ENCODE data around the gene SLC6A11.

SLC6A11 gene

GRCh38 chr3:10790713-10791112 is 25.3 kb upstream of the SLC6A11 start:
- no peak for DNase-seq (ENCODE audit: low read depth)

DNA sequence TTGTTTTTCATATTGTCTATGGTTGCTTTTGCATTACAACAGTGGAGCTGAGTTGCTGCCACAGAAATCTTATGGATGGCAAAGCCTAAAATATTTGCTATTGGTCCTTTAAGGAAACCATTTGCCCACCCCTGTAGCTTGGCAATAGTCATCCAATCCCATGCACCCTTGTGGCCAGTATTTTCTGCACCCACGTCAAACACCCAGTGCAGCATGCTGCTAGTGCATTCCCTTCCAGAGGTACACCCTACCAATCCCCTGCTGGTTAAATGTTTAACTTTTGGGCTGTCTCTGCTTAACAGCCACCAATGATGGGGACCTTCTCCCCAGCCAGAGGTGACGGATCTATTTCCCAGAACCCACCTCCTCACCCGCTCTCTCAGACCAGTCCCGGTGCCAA is 23.8 kb upstream of the SLC6A11 start:
- no peak for DNase-seq (ENCODE audit: low read depth)

DNA sequence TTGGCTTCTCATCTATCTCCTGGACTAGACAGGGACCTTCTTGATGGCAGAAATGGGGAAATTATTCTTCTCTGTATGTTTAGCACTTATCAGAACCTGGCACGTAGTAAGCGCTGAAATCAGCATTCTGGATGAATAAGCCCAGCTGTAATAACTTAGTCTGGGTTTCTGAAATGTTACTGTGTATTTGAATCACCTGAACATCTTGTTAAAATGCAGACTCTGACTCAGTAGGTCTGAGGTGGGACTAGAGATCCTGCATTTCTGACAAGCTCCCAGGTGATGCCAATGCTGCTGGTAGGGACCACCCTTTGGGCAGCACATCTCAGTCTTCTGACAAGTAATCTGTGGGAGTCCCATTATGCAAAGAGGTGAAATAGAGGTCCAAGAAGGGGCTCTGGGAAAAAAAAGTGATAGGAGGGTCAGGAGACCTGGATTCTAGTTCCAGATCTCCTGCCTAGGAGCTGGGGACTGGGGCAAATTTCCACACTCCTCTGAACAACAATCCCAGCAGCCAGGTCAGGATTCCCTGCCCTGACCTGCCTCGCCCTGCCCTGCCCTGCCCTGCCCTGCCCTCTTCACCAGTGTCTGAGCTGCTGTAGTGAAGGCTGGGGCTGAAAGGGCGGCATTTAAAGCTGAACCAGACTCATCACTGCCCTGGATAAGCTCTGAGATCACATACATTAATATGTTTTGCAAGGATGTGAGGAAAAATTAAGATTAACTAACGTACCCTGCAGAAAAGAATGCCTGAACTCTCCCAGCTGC is 17.2 kb upstream of the SLC6A11 start:
- no peak for DNase-seq (ENCODE audit: low read depth)

DNA sequence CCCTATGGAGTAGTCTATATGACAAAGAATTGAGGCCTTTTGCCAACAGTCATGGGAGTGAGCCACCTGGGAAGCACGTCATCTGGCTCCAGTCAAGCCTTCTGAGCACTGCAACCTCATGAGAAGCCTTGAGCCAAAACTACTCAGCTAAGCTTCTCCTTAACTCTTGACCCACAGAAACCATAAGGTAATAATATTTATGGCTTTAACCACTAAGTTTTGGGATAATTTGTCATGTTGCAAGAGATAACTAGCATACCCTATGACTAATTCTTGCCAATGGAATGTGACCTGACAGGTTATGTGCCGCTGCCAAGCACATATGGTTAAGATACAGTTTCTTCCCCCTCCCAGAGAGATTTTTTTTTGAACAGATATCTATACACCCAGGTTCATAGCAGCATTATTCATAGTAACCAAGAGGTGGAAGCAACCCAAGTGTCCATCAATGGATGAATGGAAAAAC is 11.8 kb upstream of the SLC6A11 start:
- no peak for DNase-seq (ENCODE audit: low read depth)

DNA sequence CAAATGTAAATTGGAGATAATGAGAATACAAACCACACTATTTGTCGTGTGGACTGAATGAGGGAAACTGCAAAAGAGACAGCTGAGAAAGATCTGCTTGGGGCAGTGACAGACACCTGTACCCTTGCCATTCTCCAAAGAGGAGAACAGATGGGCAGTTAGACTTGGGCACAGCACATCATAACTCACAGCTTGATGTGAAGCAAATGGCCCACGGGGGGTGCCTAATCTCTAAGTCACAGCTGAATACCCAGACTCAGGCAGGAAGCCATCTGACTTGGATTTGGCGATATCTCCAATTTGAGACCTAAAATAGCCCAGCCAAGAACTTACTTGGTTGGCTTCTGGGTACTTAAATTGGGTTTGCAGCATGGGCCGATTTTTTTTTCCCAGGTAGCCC is 10.0 kb upstream of the SLC6A11 start:
- DNase-seq (ENCODE audit: low read depth), result no peak

DNA sequence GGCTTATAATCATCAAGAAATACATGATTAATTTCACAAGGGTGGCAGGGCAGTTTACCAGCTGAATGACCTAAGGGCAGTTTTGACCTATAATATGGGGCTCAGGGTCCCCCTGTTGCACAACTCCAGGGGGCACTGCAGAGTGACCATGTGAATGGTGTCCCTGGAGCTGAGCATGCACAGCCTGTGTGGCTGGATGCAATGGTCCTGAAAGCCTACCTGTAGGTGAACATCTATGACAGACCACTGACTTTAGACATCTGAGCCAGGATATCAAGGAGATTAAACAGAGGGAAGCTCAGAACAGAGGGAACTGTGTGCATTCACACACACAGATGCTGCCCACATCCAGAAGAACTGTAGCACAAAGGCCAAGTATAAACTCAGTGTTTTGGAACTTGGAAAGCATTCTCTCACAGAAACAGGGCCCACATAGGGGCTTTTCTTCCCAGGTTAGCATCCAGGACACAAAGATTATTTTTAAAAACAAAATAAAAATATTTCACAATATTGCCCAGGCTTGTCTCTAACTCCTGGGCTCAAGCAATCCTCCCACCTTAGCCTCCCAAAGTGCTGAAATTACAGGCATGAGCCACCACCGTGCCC is 7.8 kb upstream of the SLC6A11 start:
- no peak for DNase-seq (ENCODE audit: low read depth)

DNA sequence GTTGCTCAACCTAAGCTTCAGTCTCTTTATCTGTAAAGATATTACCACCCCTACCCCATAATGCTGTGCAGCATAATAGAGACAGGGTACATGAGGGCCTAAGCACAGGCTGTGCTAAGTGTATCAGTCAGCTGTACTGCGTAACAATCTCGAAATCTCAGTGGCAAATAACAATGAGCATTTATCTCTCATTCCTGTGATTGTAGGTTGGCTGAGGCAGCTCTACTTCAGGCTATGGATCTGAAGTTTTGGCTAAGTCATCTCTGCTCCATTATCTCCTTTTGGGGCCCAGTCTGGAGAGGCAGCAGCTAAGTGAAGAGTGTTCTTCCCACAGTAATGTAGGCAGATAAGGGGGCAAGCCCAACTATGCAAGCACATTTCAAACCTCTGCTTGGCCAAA is 7.1 kb upstream of the SLC6A11 start:
- DNase-seq (ENCODE audit: low read depth), result no peak

- DNase-seq (ENCODE audit: low read depth), result no peak
These were observed 5.7 kb upstream of the SLC6A11 start for GRCh38 chr3:10810376-10810775.

DNA sequence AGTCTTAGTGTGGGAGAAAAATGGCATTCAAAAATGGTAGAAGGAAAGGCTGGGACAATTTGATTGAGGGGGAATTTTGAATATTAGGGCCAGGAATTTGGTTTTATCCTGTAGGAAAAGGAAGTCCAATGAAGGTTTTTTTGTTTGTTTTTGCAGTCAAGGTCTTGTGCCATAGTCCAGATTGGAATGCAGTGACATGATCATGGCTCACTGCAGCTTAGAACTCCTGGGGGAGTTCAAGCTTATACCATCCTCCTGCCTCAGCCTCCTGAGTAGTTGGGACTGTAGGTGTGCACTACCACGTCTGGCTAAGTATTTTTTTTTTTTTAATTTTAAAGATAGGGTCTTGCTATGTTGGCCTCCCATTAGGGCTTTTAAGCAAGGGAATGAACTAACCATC is 2.6 kb upstream of the SLC6A11 start:
- DNase-seq (ENCODE audit: low read depth), result no peak

DNA sequence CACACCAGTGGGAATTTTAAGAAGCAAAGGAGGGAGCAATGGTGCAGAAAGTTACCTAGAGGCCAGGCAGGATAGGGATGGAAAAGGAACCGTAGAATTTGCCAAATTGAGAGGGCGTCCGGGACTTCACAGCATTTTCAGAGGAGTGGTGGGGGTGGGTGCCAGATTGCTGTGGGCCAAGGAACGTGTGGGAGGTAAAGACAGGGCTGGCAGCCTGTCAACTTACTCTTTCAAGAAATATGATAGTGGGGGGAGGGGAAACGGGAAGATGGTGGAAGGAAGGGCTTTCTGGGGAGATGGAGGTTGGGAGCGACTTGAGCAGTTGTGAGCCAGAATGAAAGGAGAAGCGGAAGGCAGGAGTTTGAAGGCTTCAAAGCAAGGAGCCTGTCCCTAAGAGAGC is 1.4 kb upstream of the SLC6A11 start:
- DNase-seq (ENCODE audit: low read depth), result no peak

GRCh38 chr3:10815487-10815886 is 541 bp upstream of the SLC6A11 start:
- DNase-seq (ENCODE audit: low read depth), result no peak

DNA sequence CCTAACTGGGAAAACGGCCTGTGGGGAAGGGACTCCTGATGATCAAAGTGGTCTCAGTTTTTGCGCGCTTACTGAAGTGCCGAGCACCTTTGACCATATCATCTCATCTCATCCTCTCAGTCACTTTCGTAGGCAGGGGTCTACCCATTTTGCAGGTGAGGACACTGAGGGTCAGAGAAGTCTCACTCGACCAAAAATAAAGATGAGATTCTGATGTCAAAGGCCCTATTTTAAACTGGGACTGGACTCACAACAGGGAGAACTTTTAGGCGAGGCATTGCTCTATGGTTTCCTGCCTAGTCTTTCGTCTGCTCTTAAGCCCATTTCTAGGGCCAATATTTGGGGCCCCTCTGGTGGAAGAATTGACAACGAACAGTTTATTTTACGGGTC is 830 bp downstream of the SLC6A11 start:
- DNase-seq (ENCODE audit: low read depth), result no peak

DNA sequence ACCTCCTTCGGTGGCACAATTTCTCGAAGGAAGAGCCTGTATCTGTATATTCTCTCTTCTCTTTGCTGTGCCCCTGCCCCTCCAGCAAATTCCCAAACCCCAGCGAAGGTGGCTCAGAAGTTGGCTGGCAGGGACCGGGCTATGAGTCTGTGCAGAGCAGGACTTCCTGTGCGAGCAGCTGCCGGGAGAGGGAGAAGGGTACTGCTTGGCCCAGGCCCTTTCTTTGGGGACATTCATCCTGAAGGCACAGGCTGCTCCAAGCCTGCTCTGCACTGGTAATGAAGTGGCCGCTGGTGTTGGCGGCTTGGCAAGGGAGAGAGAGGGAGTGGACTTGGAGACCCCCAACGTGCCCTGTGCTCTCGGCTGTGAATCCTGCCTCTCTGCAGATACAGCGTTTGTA is 1.5 kb downstream of the SLC6A11 start:
- no peak for DNase-seq (ENCODE audit: low read depth)

DNA sequence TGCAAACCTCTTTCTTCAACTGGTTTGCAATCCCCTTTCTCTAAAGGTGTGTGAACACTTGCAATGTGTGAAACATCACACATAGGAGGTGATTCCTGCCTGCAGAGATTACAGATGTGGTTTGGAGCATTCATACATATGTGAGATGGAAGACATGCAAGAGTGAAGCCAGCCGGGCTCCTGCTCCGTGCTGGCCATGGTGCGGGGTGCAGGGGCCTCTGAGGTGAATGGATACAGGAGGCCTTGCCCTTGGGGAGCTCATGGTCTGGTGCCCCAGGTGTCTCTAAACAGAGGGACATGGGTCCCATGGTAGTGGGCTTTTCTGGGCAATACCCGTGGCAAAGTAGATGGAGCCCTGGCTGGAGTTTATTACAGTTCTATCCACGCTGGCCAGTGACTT is 6.0 kb downstream of the SLC6A11 start:
- DNase-seq (ENCODE audit: low read depth), result no peak

DNA sequence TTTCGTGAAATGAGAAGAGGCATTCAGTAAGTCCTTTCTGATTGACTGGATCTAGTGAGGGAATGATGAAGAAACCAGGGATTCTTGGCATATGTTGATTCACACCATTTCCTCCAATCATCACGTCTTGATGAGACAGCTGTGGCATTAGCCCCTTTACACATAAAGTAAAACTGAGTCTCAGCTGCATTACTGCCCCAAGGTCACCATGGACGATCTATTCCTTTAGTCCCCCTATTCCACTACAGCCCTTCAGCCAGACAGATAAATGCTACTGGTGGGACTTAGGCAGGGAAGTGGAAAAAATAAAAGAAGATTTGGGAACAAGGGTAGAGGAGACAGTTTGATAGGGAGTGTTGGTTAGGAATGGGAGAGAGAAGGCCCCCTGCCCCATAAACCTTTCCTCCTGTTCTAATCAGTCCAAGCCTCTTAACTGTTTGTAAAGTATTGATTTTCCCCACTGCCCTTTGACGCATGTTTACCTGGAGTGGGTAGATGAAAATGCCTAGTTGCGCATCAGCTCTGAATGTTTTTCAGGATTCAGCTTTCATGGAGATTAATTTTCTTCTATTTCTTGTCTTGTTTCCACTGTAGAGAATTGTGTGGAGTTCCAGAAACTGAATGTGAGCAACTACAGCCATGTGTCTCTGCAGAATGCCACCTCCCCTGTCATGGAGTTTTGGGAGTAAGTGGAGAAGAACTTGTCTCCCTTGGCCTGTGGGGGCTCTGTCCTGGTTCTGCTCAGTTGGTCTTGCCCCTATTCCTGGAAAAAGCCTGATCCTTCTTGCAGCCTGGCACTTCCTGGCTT is 6.9 kb downstream of the SLC6A11 start:
- no peak for DNase-seq (ENCODE audit: low read depth)

GRCh38 chr3:10823516-10823818 is 7.4 kb downstream of the SLC6A11 start:
- DNase-seq (ENCODE audit: low read depth), result no peak

- no peak for DNase-seq (ENCODE audit: low read depth)
These were observed 8.4 kb downstream of the SLC6A11 start for GRCh38 chr3:10824468-10824867.

- DNase-seq (ENCODE audit: low read depth), result no peak
These were observed 17.9 kb downstream of the SLC6A11 start for GRCh38 chr3:10833855-10834414.

DNA sequence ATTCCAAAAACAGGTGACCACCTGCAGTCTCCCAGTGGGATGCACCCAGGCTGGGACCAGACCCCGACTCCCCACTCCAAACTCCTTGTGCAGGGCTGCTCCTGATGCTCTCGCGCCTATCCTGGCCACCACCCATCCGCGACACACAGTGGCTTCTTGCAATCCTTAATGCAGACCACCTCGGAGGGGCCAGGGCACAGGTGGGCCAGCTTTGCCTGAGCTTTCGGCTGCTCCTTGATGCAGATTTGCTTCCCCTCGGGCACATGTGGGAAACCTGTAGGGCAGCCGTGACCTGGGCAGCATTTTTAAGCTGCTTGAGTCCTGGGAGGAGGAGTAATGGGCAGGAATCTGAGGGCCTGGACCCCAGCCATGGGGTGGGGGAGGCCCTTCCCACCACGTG is 18.9 kb downstream of the SLC6A11 start:
- no peak for DNase-seq (ENCODE audit: low read depth)

DNA sequence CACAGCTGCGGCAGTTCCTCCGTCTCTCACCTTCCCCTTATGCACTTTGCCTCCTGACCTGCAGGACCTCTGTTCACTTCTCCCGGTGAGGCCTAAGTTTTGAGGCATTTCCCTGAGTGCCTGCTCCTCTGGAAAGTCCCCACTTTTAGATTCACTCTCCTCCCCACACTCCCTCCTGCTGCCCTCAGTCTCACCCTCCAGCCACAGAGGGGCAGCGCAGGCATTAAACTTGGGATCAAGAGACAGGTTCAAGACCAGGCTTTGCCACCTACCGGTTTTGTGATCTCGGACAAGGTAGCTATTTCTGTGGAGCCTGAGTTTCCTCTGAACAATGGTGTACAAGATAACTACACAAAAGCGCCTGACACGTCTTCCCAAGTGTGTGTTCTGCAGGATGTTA is 19.4 kb downstream of the SLC6A11 start:
- no peak for DNase-seq (ENCODE audit: low read depth)

- no peak for DNase-seq (ENCODE audit: low read depth)
These were observed 20.6 kb downstream of the SLC6A11 start for GRCh38 chr3:10836676-10837075.

GRCh38 chr3:10837849-10838248 is 21.8 kb downstream of the SLC6A11 start:
- no peak for DNase-seq (ENCODE audit: low read depth)

DNA sequence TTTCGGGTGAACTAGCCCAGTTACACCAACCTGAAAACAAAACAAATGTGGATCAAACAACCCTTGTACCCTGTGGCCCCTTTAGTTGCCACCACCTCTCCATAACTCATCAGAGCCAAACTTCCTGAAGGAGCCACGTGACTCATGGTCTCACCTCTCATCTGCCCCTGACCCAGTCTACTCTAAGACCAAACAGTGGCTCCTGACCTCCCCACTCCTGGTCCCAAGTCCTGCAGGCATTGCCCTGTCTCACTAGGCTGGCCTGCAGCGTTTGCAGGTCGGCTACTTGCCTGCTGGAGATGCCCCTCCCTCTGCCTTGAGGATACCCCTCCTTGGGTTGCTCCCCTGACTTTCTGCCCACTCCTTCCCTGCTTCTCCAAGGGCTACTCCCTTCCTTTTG is 23.1 kb downstream of the SLC6A11 start:
- no peak for DNase-seq (ENCODE audit: low read depth)

Measured in stimulated activated CD8-positive, alpha-beta memory T cell treated with anti-CD3 and anti-CD28 coated beads, Interleukin-4, amount 100 ng/mL, for 24 hours (primary cell).